Measurements from ENCODE around the gene CEP112. TPM values are rescaled to one million over a fixed set of nuclear protein-coding genes. Genes with fewer than 3 reads are reported as not detected.
A peak's percentile ranks its signal among the peaks of the same experiment; 100 is the strongest.
"Not testable (repeated sequence)": the region's sequence is repeated elsewhere in the genome, so short reads cannot be mapped to it uniquely, and the experiment has no call there.

The CEP112 gene
- total and polyA plus RNA-seq, 7 experiments from 2014 or later = 0.08 to 2.5 (median 0.66) TPM; not detected in 1

DNA sequence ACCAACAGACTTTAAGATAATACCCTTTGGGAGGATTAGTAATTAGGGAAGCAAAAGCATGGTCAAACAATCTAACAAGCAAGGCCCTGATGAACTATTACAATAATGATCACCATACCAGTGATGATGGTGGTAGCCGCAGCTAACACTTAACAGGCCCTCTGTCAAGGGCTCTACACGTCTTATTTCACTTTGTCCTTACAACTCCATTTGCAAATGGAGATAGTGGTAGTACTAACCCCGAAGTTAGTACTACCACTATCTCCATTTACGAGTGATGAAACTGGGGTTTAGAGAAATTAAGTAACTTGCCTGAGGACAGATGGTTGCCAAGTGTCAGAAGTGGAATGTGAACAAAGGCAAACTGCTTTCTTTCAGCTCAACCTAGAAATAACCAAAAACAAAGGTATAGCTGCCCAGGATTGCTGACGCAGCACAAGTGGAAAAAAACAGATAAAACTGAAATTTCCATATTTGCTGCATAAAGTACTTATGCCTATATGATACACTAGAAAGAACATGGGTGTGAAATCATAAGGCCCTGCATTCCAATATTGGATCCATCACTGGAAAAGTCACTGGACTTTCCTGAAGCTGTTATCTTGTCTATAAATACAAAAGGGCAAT is 24.6 kb downstream of the CEP112 start:
- Mint-ChIP-seq H3K9me3 (no peaks in the 10 kb centered on the region), H3K27ac (no peak overlapping the region), H3K27me3 (no peaks in the 10 kb centered on the region), H3K4me1 (no peaks in the 10 kb centered on the region), H3K4me3 (no peak overlapping the region), H3K36me3 (no peaks in the 10 kb centered on the region)
- DNase-seq = no peak
- Histone ChIP-seq H3K4me3 (ENCODE audit: low read length) (no peak overlapping the region), H3K27ac (ENCODE audit: low read depth, low read length) (no peak overlapping the region), H3K9me3 (ENCODE audit: control insufficient read depth in 2 of 3, low read length in 3 of 3) (no peaks in the 10 kb centered on the region), H3K4me1 (ENCODE audit: control insufficient read depth in 2 of 2, insufficient read depth in 2 of 2, low read length in 2 of 2) (no peaks in the 10 kb centered on the region), H3K27me3 (ENCODE audit: control insufficient read depth in 2 of 2, insufficient read depth in 2 of 2, low read length in 2 of 2) (no peaks in the 10 kb centered on the region), H3K36me3 (ENCODE audit: control insufficient read depth in 2 of 3, insufficient read depth in 3 of 3, low read length in 3 of 3) (no peaks in the 10 kb centered on the region)
- no peak for ATAC-seq
- ChIA-PET POLR2A (no interaction called here), CTCF (interaction anchor here (0.7 to 1.3 kb wide), 3 partner anchors 873 to 948 kb away, joined by 3 to 5 read pairs (median 3); no protein-coding TSS in a partner anchor)
- intact Hi-C loops (cut with micrococcal nuclease) = loop anchor here in 1 of 2 donors (5.0 to 10.0 kb wide), 2 partner anchors 133 to 710 kb away; no protein-coding TSS in a partner anchor

DNA sequence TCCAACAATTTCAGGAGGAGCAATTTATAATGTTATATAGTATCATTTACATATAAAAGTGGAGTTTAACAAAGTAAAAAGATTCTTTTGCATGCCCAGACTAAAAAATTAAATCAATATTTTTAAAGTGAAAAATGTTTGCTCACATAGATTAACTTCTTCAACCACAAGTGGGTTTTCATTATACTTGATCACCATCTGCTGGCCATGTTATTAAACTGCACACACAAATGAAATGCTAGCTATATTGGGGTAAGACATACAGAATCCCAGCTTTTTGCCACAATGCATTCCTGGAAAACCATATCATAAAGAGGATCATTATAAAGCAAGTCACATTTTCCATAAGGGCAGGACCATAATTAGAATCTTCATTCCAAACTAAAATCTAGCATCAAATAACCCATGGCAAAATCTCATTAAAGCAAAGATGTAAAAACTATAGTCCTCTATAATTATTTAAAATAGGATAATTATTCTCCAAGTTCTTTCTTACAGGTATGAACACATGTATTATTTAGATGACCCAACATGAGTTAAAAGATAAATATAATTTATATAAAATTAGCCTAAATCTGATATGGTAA is 26.3 kb downstream of the CEP112 start:
- CTCF ChIA-PET = interaction anchor here (0.5 to 4.7 kb wide), 7 partner anchors 37 to 933 kb away, joined by 3 to 35 read pairs (median 3); no protein-coding TSS in a partner anchor
- Histone ChIP-seq H3K27me3 (ENCODE audit: control insufficient read depth in 2 of 2, insufficient read depth in 2 of 2, low read length in 2 of 2) (no peaks in the 10 kb centered on the region), H3K9me3 (ENCODE audit: control insufficient read depth in 2 of 3, low read length in 3 of 3) (no peaks in the 10 kb centered on the region), H3K27ac (ENCODE audit: low read depth, low read length) (no peak overlapping the region), H3K36me3 (ENCODE audit: control insufficient read depth in 2 of 3, insufficient read depth in 3 of 3, low read length in 3 of 3) (no peaks in the 10 kb centered on the region), H3K4me1 (ENCODE audit: control insufficient read depth in 2 of 2, insufficient read depth in 2 of 2, low read length in 2 of 2) (no peaks in the 10 kb centered on the region), H3K4me3 (ENCODE audit: low read length) (no peak overlapping the region)
- H3K9me3 Mint-ChIP-seq = no peaks in the 10 kb centered on the region
- ATAC-seq = peak; percentile 57
- intact Hi-C loops (cut with micrococcal nuclease) = loop anchor here (1.0 to 10.0 kb wide), 8 partner anchors 131 to 934 kb away; no protein-coding TSS in a partner anchor
- H3K4me1 Mint-ChIP-seq = no peaks in the 10 kb centered on the region
- H3K36me3 Mint-ChIP-seq = no peaks in the 10 kb centered on the region
- H3K4me3 Mint-ChIP-seq = no peak overlapping the region
- POLR2A ChIA-PET = no interaction called here
- peak in 7 of 9 donors; percentile 23 to 58 (median 53) for DNase-seq
- H3K27ac Mint-ChIP-seq = no peak overlapping the region
- H3K27me3 Mint-ChIP-seq = no peaks in the 10 kb centered on the region

DNA sequence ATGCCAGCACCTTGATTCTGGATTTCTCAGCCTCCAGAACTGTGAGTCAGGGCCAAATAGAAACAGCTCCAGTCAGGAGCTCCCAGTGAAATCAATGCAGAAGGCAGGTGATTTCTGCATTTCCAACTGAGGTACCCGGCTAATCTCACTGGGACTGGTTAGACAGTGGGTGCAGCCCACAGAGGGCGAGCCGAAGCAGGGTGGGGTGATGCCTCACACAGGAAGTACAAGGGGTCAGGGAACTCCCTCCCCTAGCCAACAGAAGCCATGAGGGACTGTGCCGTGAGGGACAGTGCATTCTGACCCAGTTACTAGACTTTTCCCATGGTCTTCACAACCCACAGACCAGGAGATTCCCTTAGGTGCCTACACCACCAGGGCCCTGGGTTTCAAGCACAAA is 36.9 kb downstream of the CEP112 start:
- H3K36me3 ChIP-seq (ENCODE audit: control insufficient read depth in 2 of 3, insufficient read depth in 3 of 3, low read length in 3 of 3); H3K4me1 ChIP-seq (ENCODE audit: control insufficient read depth in 2 of 2, insufficient read depth in 2 of 2, low read length in 2 of 2); H3K27me3 ChIP-seq (ENCODE audit: control insufficient read depth in 2 of 2, insufficient read depth in 2 of 2, low read length in 2 of 2); H3K27ac Mint-ChIP-seq; H3K4me1 Mint-ChIP-seq; intact Hi-C loops (cut with micrococcal nuclease); POLR2A ChIA-PET; DNase-seq; H3K27ac ChIP-seq (ENCODE audit: low read depth, low read length); H3K4me3 ChIP-seq (ENCODE audit: low read length); H3K9me3 ChIP-seq (ENCODE audit: control insufficient read depth in 2 of 3, low read length in 3 of 3); H3K4me3 Mint-ChIP-seq; CTCF ChIA-PET; ATAC-seq: not testable (repeated sequence)
- peaks cover 0 to 11% (median 5%) of the 10 kb centered on the region in 5 donors for H3K36me3 Mint-ChIP-seq
- peaks cover 0 to 21% (median 9%) of the 10 kb centered on the region in 11 donors for H3K9me3 Mint-ChIP-seq
- peaks cover 0 to 18% (median 0%) of the 10 kb centered on the region in 5 donors for H3K27me3 Mint-ChIP-seq

DNA sequence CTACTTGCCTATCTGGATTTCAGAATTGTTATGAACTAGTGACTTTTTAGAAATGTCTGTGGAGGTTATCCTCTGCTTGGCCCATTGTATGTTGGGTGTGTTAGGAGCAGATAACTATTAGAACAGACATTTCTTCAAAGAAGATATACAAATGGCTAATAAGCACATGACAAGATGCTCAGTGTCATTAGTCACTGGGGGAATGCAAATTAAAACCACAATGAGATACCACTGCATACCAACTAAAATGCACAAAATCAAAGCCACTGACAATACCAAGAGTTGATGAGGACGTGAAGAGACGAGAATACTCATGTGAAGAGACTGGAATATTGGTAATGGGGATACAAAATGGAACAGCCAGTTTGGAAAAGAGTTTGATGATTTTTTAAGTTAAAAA is 39.2 kb downstream of the CEP112 start:
- no peak overlapping the region for H3K27ac Mint-ChIP-seq
- Histone ChIP-seq H3K4me3 (ENCODE audit: low read length) (no peak overlapping the region), H3K36me3 (ENCODE audit: control insufficient read depth in 2 of 3, insufficient read depth in 3 of 3, low read length in 3 of 3) (no peaks in the 10 kb centered on the region), H3K9me3 (ENCODE audit: control insufficient read depth in 2 of 3, low read length in 3 of 3) (no peaks in the 10 kb centered on the region), H3K4me1 (ENCODE audit: control insufficient read depth in 2 of 2, insufficient read depth in 2 of 2, low read length in 2 of 2) (no peaks in the 10 kb centered on the region), H3K27me3 (ENCODE audit: control insufficient read depth in 2 of 2, insufficient read depth in 2 of 2, low read length in 2 of 2) (no peaks in the 10 kb centered on the region), H3K27ac (ENCODE audit: low read depth, low read length) (no peak overlapping the region)
- no peak overlapping the region for H3K4me3 Mint-ChIP-seq
- CTCF ChIA-PET = no interaction called here
- peaks cover 0 to 12% (median 1%) of the 10 kb centered on the region in 11 donors for H3K9me3 Mint-ChIP-seq
- DNase-seq (no peak), ATAC-seq (no peak)
- intact Hi-C loops (cut with micrococcal nuclease) = no loop called here
- POLR2A ChIA-PET = no interaction called here
- peaks cover 0 to 4% (median 0%) of the 10 kb centered on the region in 5 donors for H3K27me3 Mint-ChIP-seq
- peaks cover 0 to 12% (median 9%) of the 10 kb centered on the region in 7 donors for H3K4me1 Mint-ChIP-seq
- H3K36me3 Mint-ChIP-seq = peaks cover 0 to 9% (median 4%) of the 10 kb centered on the region in 5 donors

DNA sequence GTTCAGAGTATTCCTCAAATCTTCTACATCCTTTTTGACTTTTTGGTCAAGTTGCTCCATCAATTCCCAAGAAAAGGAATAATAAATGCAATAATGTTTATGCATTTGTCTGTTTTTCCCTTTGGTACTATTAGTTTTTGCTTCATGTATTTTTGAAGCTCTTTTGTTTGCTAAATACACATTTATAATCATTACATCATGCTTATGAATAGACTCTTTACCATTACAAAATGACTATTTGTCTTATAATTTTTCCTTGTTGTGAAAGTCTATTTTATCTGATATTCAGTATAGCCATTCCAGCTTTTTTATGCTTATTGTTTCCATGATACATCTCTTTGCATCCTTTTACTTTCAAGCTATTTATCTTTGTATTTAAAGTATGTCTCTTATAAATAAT is 41.2 kb downstream of the CEP112 start:
- peaks cover 0 to 12% (median 9%) of the 10 kb centered on the region in 7 donors for H3K4me1 Mint-ChIP-seq
- no peak overlapping the region for H3K4me3 ChIP-seq (ENCODE audit: low read length)
- ATAC-seq (no peak), DNase-seq (no peak)
- ChIA-PET POLR2A (no interaction called here), CTCF (interaction anchor here (0.5 kb wide), 1 partner anchor 501 kb away, joined by 3 read pairs; no protein-coding TSS in a partner anchor)
- H3K36me3 ChIP-seq (ENCODE audit: control insufficient read depth in 2 of 3, insufficient read depth in 3 of 3, low read length in 3 of 3) = no peaks in the 10 kb centered on the region
- H3K27ac Mint-ChIP-seq = peak overlapping the region in 1 of 9 donors; percentile 36
- H3K4me3 Mint-ChIP-seq = peak overlapping the region in 1 of 10 donors; percentile 10
- H3K9me3 ChIP-seq (ENCODE audit: control insufficient read depth in 2 of 3, low read length in 3 of 3) = no peaks in the 10 kb centered on the region
- intact Hi-C loops (cut with micrococcal nuclease) = no loop called here
- peaks cover 0 to 4% (median 0%) of the 10 kb centered on the region in 11 donors for H3K9me3 Mint-ChIP-seq
- H3K36me3 Mint-ChIP-seq = peaks cover 0 to 5% (median 0%) of the 10 kb centered on the region in 5 donors
- no peaks in the 10 kb centered on the region for H3K27me3 ChIP-seq (ENCODE audit: control insufficient read depth in 2 of 2, insufficient read depth in 2 of 2, low read length in 2 of 2)
- H3K27me3 Mint-ChIP-seq = peaks cover 0 to 6% (median 0%) of the 10 kb centered on the region in 5 donors
- no peak overlapping the region for H3K27ac ChIP-seq (ENCODE audit: low read depth, low read length)
- H3K4me1 ChIP-seq (ENCODE audit: control insufficient read depth in 2 of 2, insufficient read depth in 2 of 2, low read length in 2 of 2) = no peaks in the 10 kb centered on the region

DNA sequence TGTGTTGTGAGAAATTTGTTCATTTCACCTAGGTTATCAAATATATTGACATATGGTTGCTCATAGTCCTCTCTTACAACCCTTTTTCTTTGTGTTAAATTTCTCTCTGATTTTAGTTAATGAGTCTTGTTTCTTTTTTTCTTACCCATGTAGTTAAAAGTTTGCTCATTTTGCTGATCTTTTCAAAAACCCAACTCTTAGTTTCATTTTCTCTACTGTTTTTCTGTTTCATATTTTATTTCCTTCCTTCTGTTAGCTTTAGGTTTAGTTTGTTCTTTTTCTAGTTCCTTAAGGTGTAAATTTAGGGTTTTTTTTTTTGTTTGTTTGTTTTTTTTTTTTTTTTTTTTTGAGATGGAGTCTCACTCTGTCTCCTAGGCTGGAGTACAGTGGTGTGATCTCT is 42.4 kb downstream of the CEP112 start:
- no peak for ATAC-seq
- H3K36me3 ChIP-seq (ENCODE audit: control insufficient read depth in 2 of 3, insufficient read depth in 3 of 3, low read length in 3 of 3) = no peaks in the 10 kb centered on the region
- Mint-ChIP-seq H3K9me3 (peaks cover 0 to 4% (median 0%) of the 10 kb centered on the region in 11 donors), H3K36me3 (peaks cover 0 to 5% (median 0%) of the 10 kb centered on the region in 5 donors), H3K27me3 (peaks cover 0 to 13% (median 0%) of the 10 kb centered on the region in 5 donors), H3K27ac (peak overlapping the region in 3 of 9 donors; percentile 1 to 14 (median 2)), H3K4me1 (peaks cover 0 to 12% (median 6%) of the 10 kb centered on the region in 7 donors), H3K4me3 (peak overlapping the region in 3 of 10 donors; percentile 2 to 37 (median 14))
- intact Hi-C loops (cut with micrococcal nuclease) = no loop called here
- H3K9me3 ChIP-seq (ENCODE audit: control insufficient read depth in 2 of 3, low read length in 3 of 3) = no peaks in the 10 kb centered on the region
- POLR2A ChIA-PET = no interaction called here
- H3K4me1 ChIP-seq (ENCODE audit: control insufficient read depth in 2 of 2, insufficient read depth in 2 of 2, low read length in 2 of 2) = no peaks in the 10 kb centered on the region
- H3K4me3 ChIP-seq (ENCODE audit: low read length) = no peak overlapping the region
- CTCF ChIA-PET = no interaction called here
- H3K27ac ChIP-seq (ENCODE audit: low read depth, low read length) = no peak overlapping the region
- DNase-seq = no peak
- H3K27me3 ChIP-seq (ENCODE audit: control insufficient read depth in 2 of 2, insufficient read depth in 2 of 2, low read length in 2 of 2) = no peaks in the 10 kb centered on the region
